Epithelial cell of proximal tubule (primary cell): ENCODE measurements around the gene BASP1. TPM values are rescaled to one million over a fixed set of nuclear protein-coding genes. Genes with fewer than 3 reads are reported as not detected.

Source experiments
- DNase-seq: peaks from one replicate; pipeline ENCODE4 v3.0.0-alpha.2; 2011; ENCODE audit warnings: low read depth
- H3K4me3 ChIP-seq: 2 replicates; pipeline ENCODE4 v1.5.1; 2011; ENCODE audit warnings: low read depth, mild to moderate bottlenecking, low read length
- total RNA-seq: library from RNA; depleted of rRNA; stranded (reverse); fragments of >200 nt; gene quantifications from 2 replicates; pipeline ENCODE4 v1.2.3, GENCODE V29; 2015
- TF ChIP-seq, protein P1 (sequence below): conservative IDR thresholded peaks from 2 replicates; pipeline ENCODE4 v1.5.1; 2012; ENCODE audit warnings: low read depth, mild to moderate bottlenecking, low read length

BASP1 gene
- total RNA-seq, 1 donor from 2014 or later: 135 TPM

DNA sequence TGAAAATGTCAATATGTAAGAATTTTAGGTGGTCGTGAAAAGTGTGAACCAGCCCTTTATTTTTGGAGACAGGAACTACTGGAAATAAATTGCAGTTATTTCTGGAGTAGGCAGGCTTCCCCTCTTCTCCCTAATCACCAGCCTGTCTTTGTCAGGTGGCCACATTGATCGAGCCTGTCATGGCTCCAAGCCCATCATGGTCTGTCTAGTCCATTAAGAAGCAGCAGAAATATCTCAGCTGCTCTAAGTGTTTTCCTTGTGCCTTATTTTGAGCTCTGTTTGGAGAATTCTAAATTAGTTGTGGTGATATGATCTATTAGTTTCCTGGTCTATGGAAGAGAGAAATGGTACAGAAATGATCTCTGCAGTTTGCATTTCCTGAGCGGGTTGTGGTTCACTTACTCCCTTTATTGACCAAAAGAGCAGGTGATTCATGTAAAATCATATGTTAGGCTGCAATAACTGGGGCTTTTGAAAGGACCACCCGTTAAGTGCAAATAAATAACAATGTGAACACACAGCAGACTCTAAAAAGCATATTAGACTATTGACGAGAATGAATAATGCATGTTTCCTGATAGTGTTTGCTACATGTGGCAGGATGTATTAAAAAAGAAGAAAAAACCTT, 42.3 kb downstream of the BASP1 start:
- TF ChIP-seq, protein P1, sequence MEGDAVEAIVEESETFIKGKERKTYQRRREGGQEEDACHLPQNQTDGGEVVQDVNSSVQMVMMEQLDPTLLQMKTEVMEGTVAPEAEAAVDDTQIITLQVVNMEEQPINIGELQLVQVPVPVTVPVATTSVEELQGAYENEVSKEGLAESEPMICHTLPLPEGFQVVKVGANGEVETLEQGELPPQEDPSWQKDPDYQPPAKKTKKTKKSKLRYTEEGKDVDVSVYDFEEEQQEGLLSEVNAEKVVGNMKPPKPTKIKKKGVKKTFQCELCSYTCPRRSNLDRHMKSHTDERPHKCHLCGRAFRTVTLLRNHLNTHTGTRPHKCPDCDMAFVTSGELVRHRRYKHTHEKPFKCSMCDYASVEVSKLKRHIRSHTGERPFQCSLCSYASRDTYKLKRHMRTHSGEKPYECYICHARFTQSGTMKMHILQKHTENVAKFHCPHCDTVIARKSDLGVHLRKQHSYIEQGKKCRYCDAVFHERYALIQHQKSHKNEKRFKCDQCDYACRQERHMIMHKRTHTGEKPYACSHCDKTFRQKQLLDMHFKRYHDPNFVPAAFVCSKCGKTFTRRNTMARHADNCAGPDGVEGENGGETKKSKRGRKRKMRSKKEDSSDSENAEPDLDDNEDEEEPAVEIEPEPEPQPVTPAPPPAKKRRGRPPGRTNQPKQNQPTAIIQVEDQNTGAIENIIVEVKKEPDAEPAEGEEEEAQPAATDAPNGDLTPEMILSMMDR: no peak
- no peak overlapping the region for H3K4me3 ChIP-seq
- no peak for DNase-seq

- TF ChIP-seq, protein P1: no peak
- H3K4me3 ChIP-seq: no peak overlapping the region
- no peak for DNase-seq
These were observed 43.1 kb downstream of the BASP1 start for GRCh38 chr5:17260549-17260948.

GRCh38 chr5:17261075-17261474, 43.6 kb downstream of the BASP1 start:
- no peak overlapping the region for H3K4me3 ChIP-seq
- TF ChIP-seq, protein P1: no peak
- no peak for DNase-seq

DNA sequence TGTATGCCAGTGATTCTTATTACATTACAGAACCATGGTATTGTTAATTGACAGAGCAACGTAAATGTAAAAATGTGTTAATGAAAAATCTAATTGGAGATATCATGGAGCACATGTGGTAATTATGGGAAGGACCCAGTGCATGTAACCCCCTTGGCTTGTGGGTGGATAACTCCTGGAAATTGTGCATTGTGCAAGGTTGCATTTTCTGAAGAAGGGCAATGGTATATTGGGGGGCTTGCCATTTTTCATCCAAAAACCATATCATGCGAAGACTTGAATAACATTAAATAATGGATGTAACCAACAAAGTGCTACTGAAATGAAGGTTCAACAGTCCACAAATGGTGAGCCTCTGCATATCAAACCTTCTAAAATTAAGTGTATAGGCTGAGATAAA, 47.6 kb downstream of the BASP1 start:
- TF ChIP-seq, protein P1: no peak
- no peak overlapping the region for H3K4me3 ChIP-seq
- DNase-seq: no peak

GRCh38 chr5:17267106-17267505, 49.7 kb downstream of the BASP1 start:
- H3K4me3 ChIP-seq: no peak overlapping the region
- TF ChIP-seq, protein P1: no peak
- DNase-seq: no peak

DNA sequence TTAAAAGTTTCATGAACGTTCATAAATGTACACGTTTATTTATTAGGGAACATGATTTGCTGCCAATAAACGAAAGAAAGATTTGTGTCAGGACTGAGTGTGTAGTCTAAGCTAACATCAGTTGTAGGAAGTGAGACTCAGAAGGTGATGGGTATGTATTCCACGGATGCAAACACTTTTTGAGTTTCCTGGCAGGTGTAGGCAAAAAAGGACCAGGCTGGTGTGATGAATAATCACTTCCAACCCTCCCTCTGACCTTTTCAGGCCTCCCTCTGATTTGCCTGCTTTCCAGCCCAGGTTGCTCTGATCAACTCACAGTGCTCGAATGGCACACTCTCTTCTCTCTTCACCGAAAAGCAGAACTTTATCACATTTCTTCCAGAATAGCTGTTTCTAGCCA, 51.8 kb downstream of the BASP1 start:
- no peak for DNase-seq
- TF ChIP-seq, protein P1: no peak
- H3K4me3 ChIP-seq: no peak overlapping the region

- DNase-seq: no peak
- H3K4me3 ChIP-seq: no peak overlapping the region
- TF ChIP-seq, protein P1: no peak
These were observed 54.7 kb downstream of the BASP1 start for GRCh38 chr5:17272111-17272510.
